Right ventricle myocardium inferior (tissue), 1 donor: ENCODE measurements around the gene CDPF1. TPM values are rescaled to one million over a fixed set of nuclear protein-coding genes. Genes with fewer than 3 reads are reported as not detected.
A peak's percentile ranks its signal among the peaks of the same experiment; 100 is the strongest.
"Not testable (repeated sequence)": the region's sequence is repeated elsewhere in the genome, so short reads cannot be mapped to it uniquely, and the experiment has no call there.

Experiments used
- ATAC-seq: fragments of 200-7000 bp; cut with Tn5 transposase; one replicate; pipeline ENCODE4 v1.9.1; 2020; ENCODE audit warnings: mild to moderate bottlenecking, moderate library complexity
- DNase-seq: peaks from one replicate; pipeline ENCODE4 v3.0.0; 2021; ENCODE audit errors: missing footprints
- intact Hi-C: fragments of 100-400 bp; cut with DNase I; formaldehyde crosslinking; loops from one replicate; pipeline ENCODE4 v1.11.0; 2022
- total RNA-seq: library from RNA; stranded (reverse); fragmentation: NEBNext Ultra II Directional; extraction: Animal tissue kit (Norgen Biotek cat#: 25700); gene quantifications from one replicate; pipeline ENCODE4 v1.2.1, GENCODE V29; 2021
- donor health status: DM: no; HTN: yes; CAD: no; lungs with severe emphysema.

CDPF1 gene
- total RNA-seq, 1 donor from 2014 or later = 6.2 TPM

DNA sequence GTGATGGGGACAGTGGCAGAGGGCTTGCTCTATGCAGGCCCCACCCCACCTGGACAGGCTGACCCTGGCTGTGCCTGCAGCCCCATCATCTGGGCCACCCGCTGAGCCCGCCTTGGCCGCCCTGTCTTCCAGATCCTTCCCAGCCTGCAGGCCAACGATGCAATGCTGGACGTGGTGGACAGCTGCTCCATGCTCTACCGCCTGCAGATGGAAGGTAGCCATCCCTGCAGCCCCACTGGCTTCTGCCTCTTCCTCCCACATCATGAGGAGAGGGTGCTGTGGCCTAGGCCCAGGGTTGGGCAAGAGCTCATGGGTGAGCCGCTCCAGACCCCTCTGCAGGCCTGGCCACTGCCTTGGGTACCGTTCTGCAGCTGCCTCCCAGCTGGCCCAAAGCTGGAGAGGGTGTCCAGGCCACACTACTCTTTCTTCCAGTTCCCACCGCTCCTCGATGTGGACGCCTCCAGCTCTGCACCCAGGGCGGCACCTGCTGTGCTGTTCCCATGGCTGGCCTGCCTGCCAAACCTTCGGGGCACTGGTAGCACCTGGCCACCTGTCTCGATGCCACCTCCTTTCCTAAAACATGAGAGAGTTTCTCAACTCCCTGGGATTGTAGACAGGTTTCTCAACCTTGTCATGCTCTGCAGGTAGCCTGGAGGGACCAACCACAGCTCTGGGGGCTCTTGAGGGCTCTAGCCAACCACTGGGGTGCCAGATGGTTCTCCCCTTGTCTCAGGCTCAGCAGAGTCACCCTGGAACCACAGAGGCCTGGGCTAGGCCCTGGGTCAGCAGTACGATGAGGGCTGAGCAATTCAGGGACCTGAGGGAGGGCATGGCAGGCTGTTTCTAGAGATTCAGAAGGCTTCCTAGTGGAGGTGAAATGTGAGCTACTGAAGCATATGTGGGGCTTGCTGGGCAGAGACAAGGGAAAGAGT lies 37.1 kb upstream of the CDPF1 start:
- intact Hi-C loops = no loop called here
- no peak for ATAC-seq
- no peak for DNase-seq

DNA sequence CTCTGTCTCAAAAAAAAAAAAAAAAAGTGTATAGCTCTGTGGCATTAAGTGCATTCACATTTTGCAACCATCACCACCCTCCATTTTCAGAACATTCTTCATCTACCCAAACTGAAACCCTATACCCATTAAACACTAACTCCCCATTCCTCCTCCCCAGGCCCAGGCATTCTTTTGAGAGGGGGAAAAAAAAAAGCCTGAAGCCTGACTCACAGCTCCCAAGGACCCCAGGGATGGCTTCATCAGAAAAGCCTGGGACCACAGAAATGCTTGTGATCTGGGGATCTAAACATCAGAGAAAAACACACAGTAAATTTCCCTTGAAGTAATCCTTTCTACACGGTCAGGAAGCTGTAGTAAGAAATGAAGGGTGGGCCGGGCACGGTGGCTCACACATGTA lies 35.9 kb upstream of the CDPF1 start:
- intact Hi-C loops = no loop called here
- ATAC-seq = no peak
- no peak for DNase-seq

- intact Hi-C loops = no loop called here
- ATAC-seq (no peak), DNase-seq (no peak)
Observed at GRCh38 chr22:46281866-46282678, 32.0 kb upstream of the CDPF1 start.

GRCh38 chr22:46280999-46281623 lies 31.0 kb upstream of the CDPF1 start:
- intact Hi-C loops = loop anchor here (1.0 kb wide), 1 partner anchor 9 kb away; no protein-coding TSS in a partner anchor
- DNase-seq (no peak), ATAC-seq (peak; percentile 80)

GRCh38 chr22:46280063-46280817 lies 30.1 kb upstream of the CDPF1 start:
- ATAC-seq = peak; percentile 76
- DNase-seq = no peak
- intact Hi-C loops = loop anchor here (1.0 kb wide), 1 partner anchor 10 kb away; no protein-coding TSS in a partner anchor

DNA sequence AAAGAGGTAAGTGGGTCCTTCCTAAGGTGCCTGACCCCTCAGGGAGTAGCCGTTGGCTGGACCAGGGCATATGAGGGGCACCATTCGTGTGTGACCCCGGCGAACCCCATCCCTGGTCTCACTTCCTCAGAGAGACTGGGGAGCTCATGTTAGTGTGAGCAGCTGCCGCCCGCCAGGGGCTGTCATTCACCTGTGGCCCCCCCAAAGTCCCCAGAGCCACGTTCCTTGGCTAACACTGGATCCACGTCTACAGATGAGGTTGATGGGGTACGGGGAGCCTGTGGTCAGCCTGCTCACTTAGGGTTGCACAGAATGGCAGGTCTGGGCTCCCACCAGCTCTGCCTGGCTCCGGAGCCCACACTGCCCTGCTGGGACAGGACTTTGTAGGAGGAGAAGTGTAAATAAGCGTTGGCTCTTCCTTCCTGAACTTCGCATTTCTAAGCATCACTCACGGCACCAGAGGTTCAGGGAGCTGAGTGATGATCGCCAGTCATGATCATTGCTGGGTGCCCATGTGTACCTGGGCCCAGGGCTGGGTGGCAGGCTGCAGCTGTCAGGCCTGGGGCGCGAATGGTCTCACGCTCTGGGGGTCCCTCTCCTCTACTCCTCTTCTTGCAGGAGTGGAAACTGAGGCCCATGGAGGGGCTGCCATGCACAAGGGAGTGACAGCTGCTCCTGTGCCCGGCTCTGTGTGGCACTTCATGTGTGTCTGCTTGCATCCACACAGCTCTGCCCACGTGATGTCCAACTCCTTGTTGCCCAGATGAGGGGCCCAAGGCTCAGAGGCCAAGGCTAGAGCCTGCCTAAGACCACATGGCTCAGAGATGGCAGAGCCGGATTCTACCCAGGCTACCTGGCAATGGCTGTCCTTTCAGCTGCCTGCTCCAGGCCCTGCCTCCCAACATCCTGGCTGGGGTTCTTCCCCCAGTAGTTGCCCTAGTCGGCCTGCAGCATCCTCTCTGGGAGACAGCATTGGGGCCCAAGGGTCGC lies 28.9 kb upstream of the CDPF1 start:
- ATAC-seq (no peak), DNase-seq (no peak)
- intact Hi-C loops = no loop called here

DNA sequence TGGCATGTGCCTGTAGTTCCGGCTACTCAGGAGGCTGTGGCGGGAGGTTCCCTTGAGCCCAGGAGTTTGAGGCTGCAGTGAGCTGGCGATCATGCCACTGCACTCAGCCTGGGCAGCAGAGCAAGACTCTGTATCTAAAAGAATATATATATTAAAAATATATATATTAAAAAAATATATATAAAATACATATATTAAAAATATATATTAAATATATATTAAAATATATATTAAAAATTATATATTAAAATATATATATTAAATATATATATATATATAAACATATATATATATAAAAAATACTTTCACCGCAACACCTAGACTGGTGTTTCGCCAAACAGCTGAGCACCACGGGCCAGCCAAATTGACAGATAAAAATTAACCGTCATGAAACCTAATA lies 26.5 kb upstream of the CDPF1 start:
- no peak for DNase-seq
- intact Hi-C loops = no loop called here
- ATAC-seq = no peak

- DNase-seq = no peak
Observed at GRCh38 chr22:46275455-46276122, 25.5 kb upstream of the CDPF1 start.

DNA sequence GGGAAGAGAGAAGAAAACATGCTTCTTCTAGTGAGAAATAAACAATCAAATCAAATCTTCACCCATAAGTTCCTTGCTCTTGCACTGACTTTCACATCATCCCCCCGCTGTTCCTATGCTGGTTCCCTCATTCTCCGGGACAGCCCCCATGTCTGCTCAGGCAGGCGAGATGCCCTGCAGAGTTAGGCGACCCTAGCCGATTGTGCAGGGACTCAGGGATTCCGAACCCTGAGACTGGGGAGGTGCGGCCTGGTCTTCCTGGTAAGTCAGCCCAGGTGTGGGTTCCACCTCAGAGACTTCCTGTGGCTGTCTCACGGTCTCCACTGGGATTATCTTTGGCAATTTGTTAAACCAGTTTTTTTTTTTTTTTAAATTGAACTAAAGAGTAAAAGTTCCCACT lies 24.3 kb upstream of the CDPF1 start:
- ATAC-seq = no peak
- no peak for DNase-seq

More at GRCh38 chr22:46275455-46276122, 25.5 kb upstream of the CDPF1 start:
- intact Hi-C loops = no loop called here
- no peak for ATAC-seq

GRCh38 chr22:46273432-46274148 lies 23.5 kb upstream of the CDPF1 start:
- ATAC-seq (peak; percentile 29), DNase-seq (no peak)
- intact Hi-C loops = no loop called here

More for the DNA sequence above, 24.3 kb upstream of the CDPF1 start:
- intact Hi-C loops = no loop called here

- no peak for ATAC-seq
- intact Hi-C loops = no loop called here
- no peak for DNase-seq
Observed at GRCh38 chr22:46272762-46273431, 22.8 kb upstream of the CDPF1 start.

DNA sequence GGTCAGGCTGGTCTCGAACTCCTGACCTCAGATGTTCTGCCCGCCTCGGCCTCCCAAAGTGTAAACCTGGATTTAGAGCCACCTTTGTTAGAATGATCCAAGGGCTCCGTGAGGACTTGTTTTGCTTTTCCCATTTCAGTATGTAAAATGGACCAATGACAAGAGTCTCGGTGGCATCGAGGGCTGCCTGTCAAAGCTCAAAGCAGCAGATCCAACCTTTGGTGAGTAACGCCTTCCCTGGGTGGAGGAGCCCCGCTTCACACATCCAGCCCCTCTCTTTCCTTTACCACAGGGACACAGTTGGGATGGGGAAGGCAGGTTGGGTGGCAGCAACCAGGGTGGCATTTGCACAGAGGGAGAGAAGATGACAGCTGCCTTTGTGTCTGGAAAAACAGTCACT lies 22.1 kb upstream of the CDPF1 start:
- DNase-seq (no peak), ATAC-seq (no peak)
- intact Hi-C loops = no loop called here

GRCh38 chr22:46269564-46269963 lies 19.5 kb upstream of the CDPF1 start:
- no peak for DNase-seq
- ATAC-seq = no peak
- intact Hi-C loops = no loop called here

GRCh38 chr22:46267431-46268279 lies 17.6 kb upstream of the CDPF1 start, which contains the start of gene TTC38:
TTC38 (plus strand) TSS chr22:46268008; CDS start chr22:46268040, 32 bp downstream.
- ATAC-seq = peak; percentile 97
- intact Hi-C loops = loop anchor here (1.0 to 2.0 kb wide), 2 partner anchors 17 to 117 kb away; partner anchors contain the start of genes CDPF1 and PPARA

DNA sequence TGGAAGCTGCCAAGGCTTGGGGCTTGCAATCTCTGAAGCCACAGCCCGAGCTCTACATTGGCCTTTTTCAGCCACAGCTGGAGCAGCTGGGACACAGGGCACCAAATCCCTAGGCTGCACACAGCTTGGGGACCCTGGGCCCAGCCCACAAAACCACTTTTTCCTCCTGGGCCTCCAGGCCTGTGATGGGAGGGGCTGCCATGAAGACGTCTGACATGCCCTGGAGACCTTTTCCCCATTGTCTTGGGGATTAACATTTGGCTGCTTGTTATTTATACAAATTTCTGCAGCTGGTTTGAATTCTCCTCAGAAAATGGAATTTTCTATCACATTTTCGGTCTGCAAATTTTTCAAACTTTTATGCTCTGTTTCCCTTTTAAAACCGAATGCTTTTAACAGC lies 15.5 kb upstream of the CDPF1 start:
- intact Hi-C loops = loop anchor here (2.0 kb wide), 1 partner anchor 115 kb away; the partner anchor contains the start of gene PPARA
- not testable (repeated sequence) for DNase-seq, ATAC-seq

More at GRCh38 chr22:46267431-46268279, 17.6 kb upstream of the CDPF1 start, which contains the start of gene TTC38:
- DNase-seq = peak; percentile 96
